H1 (cell line): Measurements from ENCODE around the gene TMEM254. TPM values are rescaled to one million over a fixed set of nuclear protein-coding genes. Genes with fewer than 3 reads are reported as not detected.

Experiments
- CTCF ChIA-PET: fragments of 300-600 bp; sonication (Branson Sonifier 250); formaldehyde crosslinking; loops from one replicate; lab custom pipeline; 2021; ENCODE audit not compliant: partially characterized antibody; lab: Charles Lee
- POLR2A ChIA-PET: fragments of 300-600 bp; sonication (Branson Sonifier 250); formaldehyde crosslinking; loops from one replicate; lab custom pipeline; 2021; ENCODE audit warnings: inconsistent platforms; ENCODE audit not compliant: partially characterized antibody; lab: Charles Lee
- DNase-seq, 2 experiments: peaks; one replicate each; pipeline versions ENCODE4 v3.0.0 to v3.0.0-alpha.2; 2010 to 2022; ENCODE audit warnings: low spot score in 2 of 2, low read depth in 1 of 2, mixed read lengths in 1 of 2
- FAIRE-seq: peaks from 2 replicates; lab custom pipeline; 2011; peaks lifted over from hg19 to GRCh38; lab: Jason Lieb, UNC
- H2AFZ ChIP-seq: 2 replicates; pipeline ENCODE4 v1.8.1; 2012; ENCODE audit warnings: low read length, inconsistent platforms
- H2AK5ac ChIP-seq: 2 replicates; pipeline ENCODE4 v1.6.1; 2013; ENCODE audit warnings: low read depth, low read length
- H2BK120ac ChIP-seq: replicated peaks from 2 replicates; pipeline ENCODE3; 2013; ENCODE audit warnings: low read depth, low read length, inconsistent platforms
- H2BK12ac ChIP-seq: 2 replicates; pipeline ENCODE4 v1.6.1; 2013; ENCODE audit warnings: low read depth, low read length
- H2BK15ac ChIP-seq: 2 replicates; pipeline ENCODE4 v1.6.1; 2013; ENCODE audit warnings: low read length
- H2BK20ac ChIP-seq: 2 replicates; pipeline ENCODE4 v1.6.1; 2013; ENCODE audit warnings: low read length
- H2BK5ac ChIP-seq: 2 replicates; pipeline ENCODE4 v1.6.1; 2013; ENCODE audit warnings: low read depth, low read length
- H3K14ac ChIP-seq: 2 replicates; pipeline ENCODE4 v1.6.1; 2013; ENCODE audit warnings: inconsistent platforms; ENCODE audit not compliant: insufficient read length
- H3K18ac ChIP-seq: 2 replicates; pipeline ENCODE4 v1.6.1; 2013; ENCODE audit warnings: low read length; ENCODE audit errors: extremely low read depth
- H3K23ac ChIP-seq: 2 replicates; pipeline ENCODE4 v1.6.1; 2013; ENCODE audit warnings: inconsistent platforms; ENCODE audit not compliant: insufficient read length
- H3K23me2 ChIP-seq: 2 replicates; pipeline ENCODE4 v1.6.1; 2013; ENCODE audit warnings: low read depth, low read length
- H3K27ac ChIP-seq: 2 replicates; pipeline ENCODE4 v1.6.1; 2011; ENCODE audit warnings: low read depth, low read length, inconsistent platforms
- H3K27me3 ChIP-seq, 4 experiments: replicated peaks in 1 of 4; 1 replicate in 1 of 4; 2 replicates in 3 of 4; pipeline versions ENCODE4 v1.6.1 to v1.8.1; 2011 to 2013; ENCODE audit warnings: low read length in 3 of 4, mild to moderate bottlenecking in 3 of 4, inconsistent platforms in 2 of 4, mixed read lengths in 2 of 4, moderate library complexity in 1 of 4; ENCODE audit not compliant: control insufficient read depth in 3 of 4, insufficient read depth in 3 of 4; ENCODE audit errors: extremely low read depth in 1 of 4
- H3K36me3 ChIP-seq, 4 experiments: 2 replicates each; pipeline versions ENCODE4 v1.6.1 to v1.8.1; 2011 to 2013; ENCODE audit warnings: mild to moderate bottlenecking in 4 of 4, low read length in 3 of 4, moderate library complexity in 2 of 4, control low read depth in 1 of 4, inconsistent platforms in 1 of 4; ENCODE audit not compliant: insufficient read depth in 4 of 4, control insufficient read depth in 2 of 4
- H3K4ac ChIP-seq: replicated peaks from 2 replicates; pipeline ENCODE3; 2013; ENCODE audit warnings: low read length, low read depth, mixed read lengths, inconsistent platforms; ENCODE audit not compliant: insufficient read length
- H3K4me1 ChIP-seq, 4 experiments: replicated peaks in 1 of 4; 1 replicate in 1 of 4; 2 replicates in 3 of 4; pipeline versions ENCODE4 v1.6.1 to v1.8.1; 2011 to 2013; ENCODE audit warnings: low read length in 3 of 4, inconsistent platforms in 2 of 4, mixed read lengths in 1 of 4; ENCODE audit not compliant: insufficient read depth in 4 of 4, control insufficient read depth in 3 of 4
- H3K4me2 ChIP-seq, 2 experiments: 2 replicates each; pipeline versions ENCODE4 v1.6.1 to v1.8.1; 2011 to 2013; ENCODE audit warnings: low read depth in 2 of 2, low read length in 2 of 2, control low read depth in 1 of 2, inconsistent platforms in 1 of 2, mild to moderate bottlenecking in 1 of 2; ENCODE audit not compliant: insufficient read depth in 1 of 2
- H3K4me3 ChIP-seq, 4 experiments: fragments of 200-600, 300-600 bp in 1 of 4; sonication (generic), shearing (Covaris generic), sonication (Bioruptor Twin) in 1 of 4; 2 replicates each; pipeline versions ENCODE4 v1.5.1 to v1.8.1; 2011 to 2016; ENCODE audit warnings: low read length in 4 of 4, low read depth in 3 of 4, control low read depth in 2 of 4, inconsistent platforms in 2 of 4, mild to moderate bottlenecking in 2 of 4, mixed read lengths in 1 of 4, moderate library complexity in 1 of 4; ENCODE audit not compliant: insufficient read depth in 2 of 4; ENCODE audit errors: extremely low read depth in 1 of 4
- H3K56ac ChIP-seq: replicated peaks from 2 replicates; pipeline ENCODE3; 2013; ENCODE audit warnings: low read depth, mild to moderate bottlenecking, mixed read lengths, low read length, inconsistent platforms; ENCODE audit not compliant: insufficient read length
- H3K79me1 ChIP-seq: 2 replicates; pipeline ENCODE4 v1.6.1; 2013; ENCODE audit warnings: low read depth, low read length, control low read depth
- H3K79me2 ChIP-seq, 2 experiments: 2 replicates each; pipeline versions ENCODE4 v1.6.1 to v1.8.1; 2012 to 2013; ENCODE audit warnings: low read length in 2 of 2, mild to moderate bottlenecking in 2 of 2, inconsistent platforms in 1 of 2; ENCODE audit not compliant: insufficient read depth in 2 of 2, control insufficient read depth in 1 of 2
- H3K9ac ChIP-seq, 4 experiments: replicated peaks in 1 of 4; 1 replicate in 1 of 4; 2 replicates in 3 of 4; pipeline versions ENCODE4 v1.6.1 to v1.8.1; 2011 to 2013; ENCODE audit warnings: low read depth in 3 of 4, low read length in 3 of 4, control low read depth in 2 of 4, mild to moderate bottlenecking in 2 of 4, moderate library complexity in 2 of 4, inconsistent platforms in 1 of 4; ENCODE audit errors: extremely low read depth in 1 of 4
- H3K9me3 ChIP-seq, 2 experiments: 2 replicates each; pipeline versions ENCODE4 v1.6.1 to v1.8.1; 2012 to 2013; ENCODE audit warnings: mild to moderate bottlenecking in 2 of 2, moderate library complexity in 2 of 2, control low read depth in 1 of 2, inconsistent platforms in 1 of 2, low read depth in 1 of 2, low read length in 1 of 2, mixed read lengths in 1 of 2; ENCODE audit not compliant: insufficient read depth in 2 of 2
- H4K20me1 ChIP-seq, 2 experiments: replicated peaks in 1 of 2; 2 replicates each; pipeline versions ENCODE3 to v1.8.1; 2011 to 2013; ENCODE audit warnings: inconsistent platforms in 2 of 2, low read length in 2 of 2, mild to moderate bottlenecking in 1 of 2; ENCODE audit not compliant: insufficient read depth in 2 of 2, control insufficient read depth in 1 of 2
- H4K5ac ChIP-seq: 2 replicates; pipeline ENCODE4 v1.6.1; 2013; ENCODE audit warnings: low read length, low read depth, mixed read lengths, inconsistent platforms; ENCODE audit not compliant: insufficient read length
- H4K8ac ChIP-seq: 2 replicates; pipeline ENCODE4 v1.8.0; 2013; ENCODE audit warnings: mild to moderate bottlenecking, moderate library complexity, low read length, inconsistent platforms; ENCODE audit not compliant: insufficient read depth; ENCODE audit errors: extremely low read depth
- H4K91ac ChIP-seq: replicated peaks from 2 replicates; pipeline ENCODE3; 2013; ENCODE audit warnings: low read length, mixed read lengths, inconsistent platforms; ENCODE audit not compliant: insufficient read length
- BACH1 ChIP-seq: IDR thresholded peaks from 2 replicates; pipeline ENCODE4 v1.6.1; 2012; ENCODE audit warnings: low read length, improper control_type of control experiment
- CBX8 ChIP-seq: fragments of 300-800, 300-1000 bp; sonication (generic); IDR thresholded peaks from 2 replicates; pipeline ENCODE4 v1.7.1; 2016; ENCODE audit warnings: low read depth, low read length, borderline replicate concordance
- EP300 ChIP-seq, 2 experiments: IDR thresholded peaks; 1 replicate in 1 of 2; 2 replicates in 1 of 2; pipeline ENCODE4 v1.6.1; 2011 to 2012; ENCODE audit warnings: low read depth in 2 of 2, low read length in 2 of 2, mild to moderate bottlenecking in 2 of 2, borderline replicate concordance in 1 of 2, inconsistent platforms in 1 of 2, moderate library complexity in 1 of 2
- GTF2F1 ChIP-seq: IDR thresholded peaks from 2 replicates; pipeline ENCODE4 v1.6.1; 2012; ENCODE audit warnings: low read depth, low read length, improper control_type of control experiment, borderline replicate concordance
- HDAC2 ChIP-seq, 2 experiments: fragments of 300-600 bp in 1 of 2; sonication (generic) in 1 of 2; IDR thresholded peaks; 2 replicates each; pipeline ENCODE4 v1.6.1; 2011 to 2012; ENCODE audit warnings: low read depth in 2 of 2, low read length in 2 of 2, mild to moderate bottlenecking in 2 of 2, moderate library complexity in 2 of 2, borderline replicate concordance in 1 of 2, inconsistent platforms in 1 of 2
- JUN ChIP-seq: IDR thresholded peaks from 2 replicates; pipeline ENCODE4 v1.6.1; 2011; ENCODE audit warnings: low read depth, mild to moderate bottlenecking, improper control_type of control experiment, low read length
- POLR2A ChIP-seq, 2 experiments: IDR thresholded peaks; 1 replicate in 1 of 2; 2 replicates in 1 of 2; pipeline ENCODE4 v1.6.1; 2011; ENCODE audit warnings: low read depth in 2 of 2, low read length in 2 of 2, mild to moderate bottlenecking in 2 of 2; ENCODE audit errors: control extremely low read depth in 1 of 2
- RAD21 ChIP-seq, 2 experiments: IDR thresholded peaks in 1 of 2; conservative IDR thresholded peaks in 1 of 2; 2 replicates each; pipeline ENCODE4 v1.6.1; 2011; ENCODE audit warnings: low read depth in 2 of 2, low read length in 2 of 2, improper control_type of control experiment in 1 of 2, inconsistent platforms in 1 of 2, mild to moderate bottlenecking in 1 of 2, moderate library complexity in 1 of 2
- SRF ChIP-seq: IDR thresholded peaks from 2 replicates; pipeline ENCODE4 v1.6.1; 2011; ENCODE audit warnings: mild to moderate bottlenecking, low read depth, low read length, moderate library complexity
- SUZ12 ChIP-seq: fragments of 200-600 bp; sonication (generic); IDR thresholded peaks from 2 replicates; pipeline ENCODE4 v1.6.1; 2012; ENCODE audit warnings: mild to moderate bottlenecking, inconsistent platforms, low read length, moderate library complexity, mixed read lengths
- TEAD4 ChIP-seq: IDR thresholded peaks from 2 replicates; pipeline ENCODE4 v1.6.1; 2012; ENCODE audit warnings: low read depth, low read length, inconsistent platforms, mixed read lengths
- YY1 ChIP-seq: IDR thresholded peaks from 2 replicates; pipeline ENCODE4 v1.6.1; 2011; ENCODE audit warnings: low read depth, mild to moderate bottlenecking, low read length
- WGBS, 2 experiments: shearing (Covaris generic) in 1 of 2; methylation state at CpG; one replicate each; pipeline versions ENCODE4 v1.1.6 to v1.1.7; 2013 to 2015; ENCODE audit warnings: low lambda C conversion rate in 2 of 2, mixed read lengths in 2 of 2, inconsistent platforms in 1 of 2, low coverage in 1 of 2, missing lambda C conversion rate in 1 of 2; ENCODE audit not compliant: insufficient replicate concordance in 2 of 2, insufficient coverage in 1 of 2, insufficient read length in 1 of 2; ENCODE audit errors: extremely low coverage in 1 of 2, missing lambda C conversion rate in 1 of 2; 5-methylcytosine and 5-hydroxymethylcytosine counted together
- polyA plus RNA-seq, 7 experiments: library from polyadenylated mRNA; depleted of rRNA in 3 of 7; stranded (reverse) in 5 of 7; unstranded in 2 of 7; fragments of >200 nt in 5 of 7; fragments of 200-250 nt in 2 of 7; gene quantifications; 1 replicate in 5 of 7; 2 replicates in 1 of 7; 4 replicates in 1 of 7; pipeline versions ENCODE4 v1.2.1 to v1.2.3, GENCODE V29; 2011 to 2013; ENCODE audit warnings: missing spikeins in 2 of 7, mixed read lengths in 2 of 7
- total RNA-seq: library from RNA; stranded (reverse); fragmentation: NEBNext Ultra II Directional; extraction: Animal tissue kit (Norgen Biotek cat#: 25700); gene quantifications from 2 replicates; pipeline ENCODE4 v1.2.1, GENCODE V29; 2021

TMEM254 gene
- total and polyA plus RNA-seq, 2 of the 8 experiments (the other 6 are each of a cell fraction or from before 2014, with no cell fraction given): 26.9 to 61.2 TPM

DNA sequence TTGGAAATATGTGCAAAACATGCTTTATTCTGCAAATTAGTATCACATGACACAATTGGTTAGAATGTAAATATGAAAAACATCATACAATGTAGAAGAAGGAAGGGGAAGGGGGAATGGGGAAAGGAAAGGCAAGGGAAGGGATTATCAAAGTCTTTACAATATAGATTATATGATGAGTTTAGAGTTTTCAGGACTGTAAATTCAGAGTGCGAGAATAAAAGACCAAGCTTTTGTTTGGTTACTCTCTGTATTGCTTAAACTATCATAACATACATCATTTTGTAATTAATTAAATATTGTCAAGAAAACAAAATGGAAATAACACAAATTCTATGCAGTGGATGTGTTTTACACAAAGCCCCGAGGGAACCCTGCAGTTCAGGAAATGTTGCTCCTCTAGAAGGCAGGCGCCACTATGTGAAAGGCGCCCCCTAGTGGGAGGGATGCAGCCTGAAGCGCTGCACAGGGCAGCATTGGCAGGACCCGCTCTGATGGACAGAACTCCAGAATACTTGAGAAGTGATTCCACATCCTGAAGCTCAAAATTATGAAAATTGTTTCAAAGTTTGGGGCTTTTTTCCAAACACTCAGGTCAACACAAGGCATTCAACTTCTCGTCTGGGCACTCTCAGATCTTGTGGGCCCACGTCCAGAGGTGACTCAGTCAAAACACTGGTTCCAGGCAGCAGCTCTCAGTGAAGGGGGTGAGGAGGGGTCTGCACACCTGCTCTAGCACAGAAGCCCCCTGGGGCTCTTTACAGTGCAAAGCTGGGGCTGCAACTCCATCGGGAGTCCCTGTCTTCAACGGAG, 31.6 kb upstream of the TMEM254 start:
- H2BK5ac ChIP-seq: no peak overlapping the region
- no peak overlapping the region for H2BK15ac ChIP-seq
- H3K36me3 ChIP-seq: no peaks in the 10 kb centered on the region
- H3K23ac ChIP-seq: no peak overlapping the region
- no peak overlapping the region for H2BK20ac ChIP-seq
- no peaks in the 10 kb centered on the region for H3K79me1 ChIP-seq
- H3K18ac ChIP-seq: no peak overlapping the region
- ChIA-PET POLR2A (interaction anchor here (0.6 to 1.3 kb wide), 2 partner anchors 13 to 14 kb away, joined by 3 to 4 read pairs; no protein-coding TSS in a partner anchor), CTCF (interaction anchor here (0.6 to 7.9 kb wide), 45 partner anchors 11 to 509 kb away, joined by 3 to 69 read pairs (median 4); partner anchors contain the start of gene SFTPD)
- 38% methylated on average over 10 of the region's 10 CpGs; no CpG with 5 or more reads in 1 of the 2 experiments for WGBS, 2 experiments
- no peak overlapping the region for H4K5ac ChIP-seq
- H3K56ac ChIP-seq: no peak overlapping the region
- H3K4me1 ChIP-seq: no peaks in the 10 kb centered on the region
- no peak overlapping the region for H3K9ac ChIP-seq
- H4K20me1 ChIP-seq: no peaks in the 10 kb centered on the region
- FAIRE-seq: no peak
- no peak overlapping the region for H4K8ac ChIP-seq
- peak; percentile 59 to 94 for DNase-seq
- no peak overlapping the region for H3K27ac ChIP-seq
- no peaks in the 10 kb centered on the region for H3K79me2 ChIP-seq
- no peak overlapping the region for H4K91ac ChIP-seq
- H3K9me3 ChIP-seq: no peaks in the 10 kb centered on the region
- H2BK120ac ChIP-seq: no peak overlapping the region
- no peak overlapping the region for H2AFZ ChIP-seq
- H3K4me3 ChIP-seq: no peak overlapping the region
- H3K27me3 ChIP-seq: no peaks in the 10 kb centered on the region
- no peak overlapping the region for H3K4ac ChIP-seq
- H2AK5ac ChIP-seq: peak overlapping the region; percentile 17; the same call in 1 of the 2 replicates
- no peak overlapping the region for H3K4me2 ChIP-seq
- no peak overlapping the region for H2BK12ac ChIP-seq
- H3K14ac ChIP-seq: no peak overlapping the region
- no peaks in the 10 kb centered on the region for H3K23me2 ChIP-seq
- no peak for TF ChIP-seq GTF2F1
- peak; percentile 75 to 82 for TF ChIP-seq RAD21 (IDR thresholded peaks at IDR 0.05 in 1 of 2, conservative IDR thresholded peaks at IDR 0.05 in 1 of 2; ENCODE audit: low read depth in 2 of 2, low read length in 2 of 2)
- TF ChIP-seq CBX8: no peak
- TF ChIP-seq JUN: no peak
- TF ChIP-seq POLR2A (IDR thresholded peaks at IDR 0.05; ENCODE audit: control extremely low read depth in 1 of 2, low read depth in 2 of 2, low read length in 2 of 2): no peak
- TF ChIP-seq BACH1: no peak
- TF ChIP-seq EP300 (IDR thresholded peaks at IDR 0.05; ENCODE audit: borderline replicate concordance in 1 of 2, low read depth in 2 of 2, low read length in 2 of 2): 0 out of 3 replicates have a peak, but pooled peaks of 1 of the 2 experiments have one; percentile 11
- TF ChIP-seq TEAD4: peak; percentile 94
- TF ChIP-seq HDAC2 (IDR thresholded peaks at IDR 0.05; ENCODE audit: borderline replicate concordance in 1 of 2, low read depth in 2 of 2, low read length in 2 of 2): no peak
- TF ChIP-seq SRF: no peak
- TF ChIP-seq SUZ12: no peak
- 0 out of 2 replicates have a peak, but pooled peaks have one; percentile 53 for TF ChIP-seq YY1
